HG02981 (cell line): ENCODE data around the gene PHF14.

Experiments
- ATAC-seq: cut with Tn5 transposase; IDR thresholded peaks from one replicate; pipeline ENCODE4 v1.9.1; 2021; ENCODE audit warnings: mild to moderate bottlenecking, moderate library complexity; ENCODE audit not compliant: unreplicated experiment

PHF14 gene

GRCh38 chr7:11104578-11104977 is 130.9 kb downstream of the PHF14 start:
- ATAC-seq = no peak

GRCh38 chr7:11109659-11110058 is 136.0 kb downstream of the PHF14 start:
- no peak for ATAC-seq

GRCh38 chr7:11120068-11120664 is 146.5 kb downstream of the PHF14 start:
- peak; percentile 74 for ATAC-seq

GRCh38 chr7:11120675-11121220 is 147.1 kb downstream of the PHF14 start:
- peak; percentile 44 for ATAC-seq

GRCh38 chr7:11124856-11125559 is 151.3 kb downstream of the PHF14 start:
- ATAC-seq = no peak

GRCh38 chr7:11127114-11127785 is 153.6 kb downstream of the PHF14 start:
- no peak for ATAC-seq

- ATAC-seq = no peak
These were observed 154.3 kb downstream of the PHF14 start for GRCh38 chr7:11127988-11128387.

- ATAC-seq = no peak
These were observed 154.8 kb downstream of the PHF14 start for GRCh38 chr7:11128498-11128897.

GRCh38 chr7:11130012-11130411 is 156.3 kb downstream of the PHF14 start:
- ATAC-seq = no peak

- no peak for ATAC-seq
These were observed 156.9 kb downstream of the PHF14 start for GRCh38 chr7:11130601-11131000.

GRCh38 chr7:11133436-11133959 is 159.8 kb downstream of the PHF14 start:
- ATAC-seq = no peak

GRCh38 chr7:11135573-11135972 is 161.9 kb downstream of the PHF14 start:
- no peak for ATAC-seq

GRCh38 chr7:11141541-11141940 is 167.9 kb downstream of the PHF14 start:
- ATAC-seq = no peak

GRCh38 chr7:11153694-11154093 is 180.0 kb downstream of the PHF14 start:
- no peak for ATAC-seq

- ATAC-seq = no peak
These were observed 182.2 kb downstream of the PHF14 start for GRCh38 chr7:11155883-11156282.

GRCh38 chr7:11161499-11161898 is 187.8 kb downstream of the PHF14 start:
- ATAC-seq = no peak

GRCh38 chr7:11163220-11163619 is 189.5 kb downstream of the PHF14 start:
- ATAC-seq = no peak

GRCh38 chr7:11166051-11166450 is 192.4 kb downstream of the PHF14 start:
- no peak for ATAC-seq

GRCh38 chr7:11168650-11169170 is 195.0 kb downstream of the PHF14 start:
- ATAC-seq = no peak

- ATAC-seq = no peak
These were observed 196.5 kb downstream of the PHF14 start for GRCh38 chr7:11170175-11170574.

GRCh38 chr7:11170863-11171568 is 197.3 kb downstream of the PHF14 start:
- no peak for ATAC-seq
